GM12875 (cell line): ENCODE data around the gene PCDHGB1.
"Not testable (repeated sequence)": the region's sequence is repeated elsewhere in the genome, so short reads cannot be mapped to it uniquely, and the experiment has no call there.

Source experiments
- H3K4me3 ChIP-seq: one replicate; pipeline ENCODE4 v1.5.1; 2011; ENCODE audit warnings: low read depth, low read length, control low read depth
- CTCF ChIP-seq: IDR thresholded peaks from 2 replicates; pipeline ENCODE4 v1.5.1; 2011; ENCODE audit warnings: low read depth, mild to moderate bottlenecking, control low read depth, inconsistent platforms, low read length, moderate library complexity, borderline replicate concordance; ENCODE audit not compliant: insufficient read depth

Gene PCDHGB1

GRCh38 chr5:141320225-141321169 is 29.4 kb upstream of the PCDHGB1 start, which contains the start of gene TAF7:
TSS of gene TAF7 (minus strand) at chr5:141320784. CDS start at chr5:141320044, 740 bp downstream.
- TF ChIP-seq CTCF = peak; percentile 84
- H3K4me3 ChIP-seq = peak within 1 kb of the TSS; percentile 98

GRCh38 chr5:141322261-141322660 is 27.6 kb upstream of the PCDHGB1 start:
- TF ChIP-seq CTCF = no peak
- H3K4me3 ChIP-seq = no peak overlapping the region

GRCh38 chr5:141326088-141326854 is 23.6 kb upstream of the PCDHGB1 start:
- peak; percentile 58; the same call in 1 of the 2 replicates for TF ChIP-seq CTCF
- H3K4me3 ChIP-seq = no peak overlapping the region

- TF ChIP-seq CTCF = no peak
Observed at GRCh38 chr5:141328231-141328630, 21.7 kb upstream of the PCDHGB1 start.

GRCh38 chr5:141330299-141331080 is 19.4 kb upstream of the PCDHGB1 start, which contains the start of gene PCDHGA1:
TSS of gene PCDHGA1 (plus strand) at chr5:141330514.
- H3K4me3 ChIP-seq = no peak within 1 kb of the TSS
- peak; percentile 40; the same call in 1 of the 2 replicates for TF ChIP-seq CTCF

More at GRCh38 chr5:141328231-141328630, 21.7 kb upstream of the PCDHGB1 start:
- no peak overlapping the region for H3K4me3 ChIP-seq

- not testable (repeated sequence) for H3K4me3 ChIP-seq
Observed at GRCh38 chr5:141332571-141332970, 17.3 kb upstream of the PCDHGB1 start.
